ENCODE data around the gene RFNG. TPM values are rescaled to one million over a fixed set of nuclear protein-coding genes. Genes with fewer than 3 reads are reported as not detected.

Gene RFNG
- total RNA-seq, 4 donors from 2014 or later, result 11.8 to 33.7 (median 23.3) TPM

- Histone ChIP-seq H3K27me3 (no peaks in the 10 kb centered on the region), H3K4me3 (no peak overlapping the region), H3K4me1 (no peaks in the 10 kb centered on the region), H3K36me3 (no peaks in the 10 kb centered on the region), H3K9me3 (no peaks in the 10 kb centered on the region), H3K27ac (no peak overlapping the region)
- DNase-seq, result no peak
- TF ChIP-seq, protein P1, sequence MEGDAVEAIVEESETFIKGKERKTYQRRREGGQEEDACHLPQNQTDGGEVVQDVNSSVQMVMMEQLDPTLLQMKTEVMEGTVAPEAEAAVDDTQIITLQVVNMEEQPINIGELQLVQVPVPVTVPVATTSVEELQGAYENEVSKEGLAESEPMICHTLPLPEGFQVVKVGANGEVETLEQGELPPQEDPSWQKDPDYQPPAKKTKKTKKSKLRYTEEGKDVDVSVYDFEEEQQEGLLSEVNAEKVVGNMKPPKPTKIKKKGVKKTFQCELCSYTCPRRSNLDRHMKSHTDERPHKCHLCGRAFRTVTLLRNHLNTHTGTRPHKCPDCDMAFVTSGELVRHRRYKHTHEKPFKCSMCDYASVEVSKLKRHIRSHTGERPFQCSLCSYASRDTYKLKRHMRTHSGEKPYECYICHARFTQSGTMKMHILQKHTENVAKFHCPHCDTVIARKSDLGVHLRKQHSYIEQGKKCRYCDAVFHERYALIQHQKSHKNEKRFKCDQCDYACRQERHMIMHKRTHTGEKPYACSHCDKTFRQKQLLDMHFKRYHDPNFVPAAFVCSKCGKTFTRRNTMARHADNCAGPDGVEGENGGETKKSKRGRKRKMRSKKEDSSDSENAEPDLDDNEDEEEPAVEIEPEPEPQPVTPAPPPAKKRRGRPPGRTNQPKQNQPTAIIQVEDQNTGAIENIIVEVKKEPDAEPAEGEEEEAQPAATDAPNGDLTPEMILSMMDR (IDR thresholded peaks at IDR 0.05), result no peak
- TF ChIP-seq POLR2A (IDR thresholded peaks at IDR 0.05), result no peak
- intact Hi-C loops (cut with DNase I; ENCODE audit: low total_unique reads), result no loop called here
Measured at GRCh38 chr17:82082456-82082855, 30.8 kb upstream of the RFNG start.

DNA sequence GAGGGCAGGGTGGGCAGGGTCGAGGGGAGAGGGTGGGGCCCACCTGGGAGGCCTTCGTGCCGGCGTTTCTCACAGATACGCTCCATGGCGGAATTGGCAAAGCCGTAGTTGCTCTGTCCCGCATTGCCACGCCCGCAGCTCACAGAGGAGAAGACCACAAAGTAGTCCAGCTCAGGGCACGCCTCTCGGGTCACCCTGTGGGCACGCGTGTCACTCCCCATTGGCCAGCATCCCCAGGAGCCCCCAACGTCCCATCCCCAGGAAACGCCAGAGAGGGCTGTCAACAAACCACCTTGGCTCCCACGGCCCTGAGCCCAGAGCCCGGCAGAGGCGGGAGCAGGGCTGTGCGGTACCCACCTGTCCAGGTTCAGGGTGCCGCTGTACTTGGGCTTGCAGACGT is 30.4 kb upstream of the RFNG start:
- Histone ChIP-seq H3K4me3 (no peak overlapping the region), H3K4me1 (no peaks in the 10 kb centered on the region), H3K36me3 (no peaks in the 10 kb centered on the region), H3K9me3 (no peaks in the 10 kb centered on the region), H3K27ac (no peak overlapping the region), H3K27me3 (no peaks in the 10 kb centered on the region)
- no peak for DNase-seq
- intact Hi-C loops (cut with DNase I; ENCODE audit: low total_unique reads), result no loop called here
- TF ChIP-seq, protein P1 (IDR thresholded peaks at IDR 0.05), result no peak
- no peak for TF ChIP-seq POLR2A (IDR thresholded peaks at IDR 0.05)

DNA sequence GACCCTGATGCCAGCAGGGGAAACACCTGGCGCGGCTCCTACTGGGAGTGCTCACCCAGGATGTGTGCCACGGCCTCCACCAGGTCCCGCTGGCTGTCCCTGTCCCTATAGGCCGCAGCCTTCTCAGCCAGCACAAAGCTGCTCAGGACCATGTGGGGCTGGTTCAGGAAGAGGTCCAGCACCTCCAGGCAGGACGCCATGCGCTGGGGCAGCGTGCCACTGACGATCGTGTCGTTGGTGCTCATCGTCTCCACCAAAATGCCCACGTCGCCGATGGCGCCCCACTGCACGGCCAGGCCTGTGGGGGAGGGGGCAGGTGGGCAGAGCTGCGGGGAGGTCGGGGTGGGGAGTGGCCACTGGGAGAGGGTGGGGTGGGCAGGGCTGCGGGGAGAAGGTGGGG is 29.9 kb upstream of the RFNG start:
- Histone ChIP-seq H3K9me3 (no peaks in the 10 kb centered on the region), H3K27ac (no peak overlapping the region), H3K27me3 (no peaks in the 10 kb centered on the region), H3K4me1 (no peaks in the 10 kb centered on the region), H3K36me3 (no peaks in the 10 kb centered on the region), H3K4me3 (no peak overlapping the region)
- no peak for DNase-seq
- intact Hi-C loops (cut with DNase I; ENCODE audit: low total_unique reads), result no loop called here
- TF ChIP-seq, protein P1 (IDR thresholded peaks at IDR 0.05), result no peak
- no peak for TF ChIP-seq POLR2A (IDR thresholded peaks at IDR 0.05)

- Histone ChIP-seq H3K4me3 (no peak overlapping the region), H3K36me3 (no peaks in the 10 kb centered on the region), H3K9me3 (no peaks in the 10 kb centered on the region), H3K27me3 (no peaks in the 10 kb centered on the region), H3K4me1 (no peaks in the 10 kb centered on the region), H3K27ac (no peak overlapping the region)
- intact Hi-C loops (cut with DNase I; ENCODE audit: low total_unique reads), result no loop called here
- no peak for DNase-seq
- no peak for TF ChIP-seq POLR2A (IDR thresholded peaks at IDR 0.05)
- TF ChIP-seq, protein P1 (IDR thresholded peaks at IDR 0.05), result no peak
Measured at GRCh38 chr17:82080789-82081464, 29.3 kb upstream of the RFNG start.

- Histone ChIP-seq H3K27me3 (no peaks in the 10 kb centered on the region), H3K27ac (no peak overlapping the region), H3K4me3 (no peak overlapping the region), H3K36me3 (no peaks in the 10 kb centered on the region), H3K9me3 (no peaks in the 10 kb centered on the region), H3K4me1 (no peaks in the 10 kb centered on the region)
- intact Hi-C loops (cut with DNase I; ENCODE audit: low total_unique reads), result no loop called here
- TF ChIP-seq, protein P1 (IDR thresholded peaks at IDR 0.05), result no peak
- no peak for TF ChIP-seq POLR2A (IDR thresholded peaks at IDR 0.05)
- no peak for DNase-seq
Measured at GRCh38 chr17:82080048-82080788, 28.6 kb upstream of the RFNG start.

Data from uterus (tissue), 4 donors.